ENCODE results near the gene SPEN. TPM values are rescaled to one million over a fixed set of nuclear protein-coding genes. Genes with fewer than 3 reads are reported as not detected.

SPEN gene
- total RNA-seq, 2 experiments from 2014 or later: 59.8 to 60.3 TPM

DNA sequence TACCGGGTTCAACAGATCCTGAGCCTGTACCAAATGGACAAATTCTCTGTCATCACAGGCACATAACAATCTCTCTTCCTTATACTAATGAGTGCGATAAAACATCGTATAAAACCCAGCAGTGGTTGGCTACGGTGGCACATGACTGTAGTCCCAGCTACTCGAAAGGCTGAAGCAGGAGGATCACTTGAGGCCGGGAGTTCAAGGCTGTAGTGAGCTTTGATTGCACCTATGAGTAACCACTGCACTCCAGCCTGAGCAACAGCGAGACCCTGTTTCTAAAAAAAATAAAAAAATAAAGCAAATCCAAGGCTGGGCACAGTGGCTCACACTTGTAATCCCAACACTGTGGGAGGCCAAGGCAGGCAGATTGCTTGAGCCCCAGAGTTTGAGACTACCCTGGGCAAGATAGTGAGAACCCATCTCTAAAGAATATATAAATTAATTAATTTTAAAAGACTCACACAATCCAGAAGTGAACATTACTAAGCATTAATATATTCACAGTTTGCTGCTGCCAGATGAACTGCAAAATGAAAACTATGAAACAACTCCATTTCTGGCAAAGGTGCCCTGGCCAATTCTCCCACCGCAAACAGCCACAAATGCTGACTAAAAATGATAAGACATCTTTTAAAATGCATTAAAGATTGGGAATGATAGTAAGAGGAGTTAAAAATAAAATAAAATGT, 115.3 kb downstream of the SPEN start:
- Mint-ChIP-seq H3K9me3 (no peaks in the 10 kb centered on the region), H3K27me3 (no peaks in the 10 kb centered on the region), H3K27ac (peak overlapping the region; percentile 99), H3K36me3 (ENCODE audit: low read depth) (peaks cover 30% of the 10 kb centered on the region), H3K4me1 (ENCODE audit: low read depth) (peaks cover 97% of the 10 kb centered on the region), H3K4me3 (peak overlapping the region; percentile 62)
- ChIA-PET CTCF (interaction anchor here (1.5 to 2.0 kb wide), 2 partner anchors 11 to 171 kb away, joined by 5 to 6 read pairs; no protein-coding TSS in a partner anchor), POLR2A (interaction anchor here (0.9 to 4.4 kb wide), 3 partner anchors 9 to 13 kb away, joined by 3 to 50 read pairs (median 27); no protein-coding TSS in a partner anchor)
- no peak for DNase-seq
- intact Hi-C loops (cut with micrococcal nuclease): no loop called here
- TF ChIP-seq, protein P1, sequence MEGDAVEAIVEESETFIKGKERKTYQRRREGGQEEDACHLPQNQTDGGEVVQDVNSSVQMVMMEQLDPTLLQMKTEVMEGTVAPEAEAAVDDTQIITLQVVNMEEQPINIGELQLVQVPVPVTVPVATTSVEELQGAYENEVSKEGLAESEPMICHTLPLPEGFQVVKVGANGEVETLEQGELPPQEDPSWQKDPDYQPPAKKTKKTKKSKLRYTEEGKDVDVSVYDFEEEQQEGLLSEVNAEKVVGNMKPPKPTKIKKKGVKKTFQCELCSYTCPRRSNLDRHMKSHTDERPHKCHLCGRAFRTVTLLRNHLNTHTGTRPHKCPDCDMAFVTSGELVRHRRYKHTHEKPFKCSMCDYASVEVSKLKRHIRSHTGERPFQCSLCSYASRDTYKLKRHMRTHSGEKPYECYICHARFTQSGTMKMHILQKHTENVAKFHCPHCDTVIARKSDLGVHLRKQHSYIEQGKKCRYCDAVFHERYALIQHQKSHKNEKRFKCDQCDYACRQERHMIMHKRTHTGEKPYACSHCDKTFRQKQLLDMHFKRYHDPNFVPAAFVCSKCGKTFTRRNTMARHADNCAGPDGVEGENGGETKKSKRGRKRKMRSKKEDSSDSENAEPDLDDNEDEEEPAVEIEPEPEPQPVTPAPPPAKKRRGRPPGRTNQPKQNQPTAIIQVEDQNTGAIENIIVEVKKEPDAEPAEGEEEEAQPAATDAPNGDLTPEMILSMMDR (IDR thresholded peaks at IDR 0.05): no peak
- no peak for ATAC-seq

DNA sequence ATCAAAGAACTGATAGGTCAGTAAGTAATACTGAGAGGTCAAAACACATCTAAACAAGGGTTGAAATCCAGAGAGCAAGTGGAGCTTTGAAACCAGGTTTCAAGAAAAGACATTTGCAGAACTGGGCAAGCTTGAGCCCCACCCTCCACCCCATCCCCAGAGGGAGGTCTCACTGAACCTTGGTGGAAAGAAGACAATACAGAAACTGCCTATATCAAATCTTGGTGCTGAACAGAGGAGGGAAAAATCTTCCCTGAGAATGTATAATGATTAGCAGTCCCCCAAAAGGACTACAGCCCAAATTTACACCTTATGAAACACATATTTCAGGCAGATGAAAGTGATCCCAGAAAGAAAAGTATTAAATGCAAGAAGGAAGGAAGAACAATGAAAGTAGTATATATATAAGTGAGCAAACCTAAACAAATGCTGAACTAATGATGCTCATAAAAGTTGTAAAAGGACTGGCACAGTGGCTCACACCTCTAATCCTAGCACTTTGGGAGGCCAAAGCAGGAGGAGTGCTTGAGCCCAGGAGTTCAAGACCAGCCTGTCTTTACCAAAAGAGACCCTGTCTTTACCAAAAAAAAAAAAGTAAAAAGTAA, 116.0 kb downstream of the SPEN start:
- H3K36me3 Mint-ChIP-seq (ENCODE audit: low read depth): peaks cover 36% of the 10 kb centered on the region
- intact Hi-C loops (cut with micrococcal nuclease): no loop called here
- POLR2A ChIA-PET: interaction anchor here (0.6 to 4.4 kb wide), 5 partner anchors 12 to 116 kb away, joined by 3 to 50 read pairs (median 4); partner anchors contain the start of genes SPEN and ZBTB17
- ATAC-seq: no peak
- peaks cover 97% of the 10 kb centered on the region for H3K4me1 Mint-ChIP-seq (ENCODE audit: low read depth)
- peak overlapping the region; percentile 62 for H3K4me3 Mint-ChIP-seq
- peak overlapping the region; percentile 99 for H3K27ac Mint-ChIP-seq
- CTCF ChIA-PET: interaction anchor here (1.2 to 1.8 kb wide), 2 partner anchors 13 kb away, joined by 4 to 7 read pairs; no protein-coding TSS in a partner anchor
- TF ChIP-seq, protein P1 (IDR thresholded peaks at IDR 0.05): no peak
- no peaks in the 10 kb centered on the region for H3K9me3 Mint-ChIP-seq
- DNase-seq: no peak
- no peaks in the 10 kb centered on the region for H3K27me3 Mint-ChIP-seq

DNA sequence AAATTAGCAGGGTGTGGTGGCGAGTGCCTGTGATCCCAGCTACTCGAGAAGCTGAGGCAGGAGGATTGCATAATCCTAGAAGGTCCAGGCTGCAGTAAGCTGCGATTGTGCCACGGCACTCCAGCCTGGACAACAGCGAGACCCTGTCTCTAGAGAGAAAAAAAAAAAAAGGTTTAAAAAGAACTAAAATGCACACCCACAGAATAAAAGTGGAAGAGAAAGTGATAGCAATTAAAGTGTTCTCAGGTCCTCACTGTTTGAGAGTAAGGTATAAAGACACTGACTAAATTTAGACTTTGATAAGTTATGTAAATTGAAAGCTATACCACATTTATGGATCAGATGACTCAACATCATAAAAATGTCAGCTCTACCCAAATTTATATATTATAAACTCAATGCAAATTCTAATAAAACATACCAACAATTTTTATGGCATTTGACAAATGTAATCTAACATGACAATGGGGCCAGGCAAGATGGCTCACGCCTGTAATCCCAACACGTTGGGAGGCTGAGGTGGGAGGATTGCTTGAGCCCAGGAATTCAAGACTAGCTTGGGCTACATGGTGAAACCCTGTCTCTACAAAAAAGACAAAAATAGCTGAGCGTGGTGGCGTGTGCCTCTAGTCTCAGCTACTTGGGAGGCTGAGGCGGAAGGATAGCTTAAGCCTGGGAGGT, 116.6 kb downstream of the SPEN start:
- H3K4me1 Mint-ChIP-seq (ENCODE audit: low read depth): peaks cover 97% of the 10 kb centered on the region
- CTCF ChIA-PET: interaction anchor here (0.7 to 1.8 kb wide), 5 partner anchors 11 to 63 kb away, joined by 3 to 7 read pairs (median 4); no protein-coding TSS in a partner anchor
- TF ChIP-seq, protein P1 (IDR thresholded peaks at IDR 0.05): no peak
- DNase-seq (no peak), ATAC-seq (peak; percentile 27)
- peaks cover 38% of the 10 kb centered on the region for H3K36me3 Mint-ChIP-seq (ENCODE audit: low read depth)
- POLR2A ChIA-PET: interaction anchor here (0.6 to 4.4 kb wide), 7 partner anchors 12 to 130 kb away, joined by 3 to 50 read pairs (median 4); partner anchors contain the start of genes SPEN and ZBTB17
- H3K27me3 Mint-ChIP-seq: no peaks in the 10 kb centered on the region
- H3K4me3 Mint-ChIP-seq: peak overlapping the region; percentile 62
- no peaks in the 10 kb centered on the region for H3K9me3 Mint-ChIP-seq
- intact Hi-C loops (cut with micrococcal nuclease): loop anchor here (2.0 kb wide), 2 partner anchors 13 to 129 kb away; no protein-coding TSS in a partner anchor
- H3K27ac Mint-ChIP-seq: peak overlapping the region; percentile 99

DNA sequence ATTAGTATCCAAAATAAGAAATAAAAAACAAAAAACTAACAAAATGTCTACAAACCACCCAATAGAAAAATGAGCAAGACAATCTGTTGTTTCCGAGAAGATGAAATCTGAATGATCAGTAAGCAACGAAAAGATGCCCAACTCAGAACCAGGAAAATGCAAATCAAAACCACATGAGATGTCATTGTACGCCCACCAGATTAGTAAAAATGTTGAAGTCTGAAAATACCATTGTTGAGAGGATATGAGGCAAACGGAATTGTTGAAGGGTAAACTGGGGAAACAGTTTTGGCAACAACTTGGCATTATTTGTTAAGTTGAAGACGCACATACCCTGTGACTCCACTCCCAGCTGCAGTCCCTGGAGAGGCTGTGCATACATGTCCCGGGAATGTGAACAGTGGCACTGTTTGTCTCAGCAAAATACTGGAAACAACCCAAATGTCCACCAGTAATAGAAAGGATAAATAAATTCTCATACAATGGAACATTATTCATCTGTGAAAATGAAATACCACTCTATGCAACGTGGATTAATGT, 117.8 kb downstream of the SPEN start:
- H3K9me3 Mint-ChIP-seq: no peaks in the 10 kb centered on the region
- ATAC-seq (peak; percentile 19), DNase-seq (peak; percentile 54)
- ChIA-PET POLR2A (interaction anchor here (0.6 to 4.4 kb wide), 10 partner anchors 10 to 132 kb away, joined by 3 to 50 read pairs (median 4); partner anchors contain the start of genes SPEN and ZBTB17), CTCF (interaction anchor here (1.0 to 1.8 kb wide), 6 partner anchors 9 to 118 kb away, joined by 4 to 7 read pairs (median 5); partner anchors contain the start of genes SPEN and ZBTB17)
- intact Hi-C loops (cut with micrococcal nuclease): loop anchor here (2.0 to 5.0 kb wide), 4 partner anchors 14 to 130 kb away; no protein-coding TSS in a partner anchor
- TF ChIP-seq, protein P1 (IDR thresholded peaks at IDR 0.05): no peak
- H3K27me3 Mint-ChIP-seq: no peaks in the 10 kb centered on the region
- H3K36me3 Mint-ChIP-seq (ENCODE audit: low read depth): peaks cover 48% of the 10 kb centered on the region
- H3K4me1 Mint-ChIP-seq (ENCODE audit: low read depth): peaks cover 90% of the 10 kb centered on the region
- peak overlapping the region; percentile 99 for H3K27ac Mint-ChIP-seq
- H3K4me3 Mint-ChIP-seq: peak overlapping the region; percentile 72
